H1 (cell line): Measurements from ENCODE around the gene ITGA5. TPM values are rescaled to one million over a fixed set of nuclear protein-coding genes. Genes with fewer than 3 reads are reported as not detected.

Experiments
- CTBP2 ChIP-seq: IDR thresholded peaks from 2 replicates; pipeline ENCODE4 v1.7.0; 2011; ENCODE audit warnings: borderline replicate concordance, mild to moderate bottlenecking, moderate library complexity, mixed read lengths, low read length; ENCODE audit not compliant: insufficient read depth, insufficient read length
- TBP ChIP-seq: IDR thresholded peaks from 2 replicates; pipeline ENCODE4 v1.6.1; 2011; ENCODE audit warnings: low read depth, low read length, improper control_type of control experiment
- polyA plus RNA-seq, 7 experiments: library from polyadenylated mRNA; depleted of rRNA in 3 of 7; stranded (reverse) in 5 of 7; unstranded in 2 of 7; fragments of >200 nt in 5 of 7; fragments of 200-250 nt in 2 of 7; gene quantifications; 1 replicate in 5 of 7; 2 replicates in 1 of 7; 4 replicates in 1 of 7; pipeline versions ENCODE4 v1.2.1 to v1.2.3, GENCODE V29; 2011 to 2013; ENCODE audit warnings: missing spikeins in 2 of 7, mixed read lengths in 2 of 7
- total RNA-seq: library from RNA; stranded (reverse); fragmentation: NEBNext Ultra II Directional; extraction: Animal tissue kit (Norgen Biotek cat#: 25700); gene quantifications from 2 replicates; pipeline ENCODE4 v1.2.1, GENCODE V29; 2021
- TF ChIP-seq, protein P1 (sequence below): fragments of 300-600 bp; sonication (generic); IDR thresholded peaks from 2 replicates; pipeline ENCODE4 v1.7.1; 2012; ENCODE audit warnings: low read length, moderate library complexity, mild to moderate bottlenecking, inconsistent platforms; ENCODE audit not compliant: insufficient replicate concordance
- TF ChIP-seq, protein P2 (sequence below), 3 experiments: IDR thresholded peaks; 1 replicate in 2 of 3; 2 replicates in 1 of 3; pipeline versions ENCODE4 v1.5.1 to v1.6.1; 2011; ENCODE audit warnings: low read length in 3 of 3, mild to moderate bottlenecking in 3 of 3, inconsistent platforms in 2 of 3, low read depth in 1 of 3, moderate library complexity in 1 of 3; ENCODE audit not compliant: insufficient read depth in 1 of 3; ENCODE audit errors: control extremely low read depth in 1 of 3

ITGA5 gene
- total and polyA plus RNA-seq, 2 of the 8 experiments (the other 6 are each of a cell fraction or from before 2014, with no cell fraction given) = 11.6 to 19.4 TPM

DNA sequence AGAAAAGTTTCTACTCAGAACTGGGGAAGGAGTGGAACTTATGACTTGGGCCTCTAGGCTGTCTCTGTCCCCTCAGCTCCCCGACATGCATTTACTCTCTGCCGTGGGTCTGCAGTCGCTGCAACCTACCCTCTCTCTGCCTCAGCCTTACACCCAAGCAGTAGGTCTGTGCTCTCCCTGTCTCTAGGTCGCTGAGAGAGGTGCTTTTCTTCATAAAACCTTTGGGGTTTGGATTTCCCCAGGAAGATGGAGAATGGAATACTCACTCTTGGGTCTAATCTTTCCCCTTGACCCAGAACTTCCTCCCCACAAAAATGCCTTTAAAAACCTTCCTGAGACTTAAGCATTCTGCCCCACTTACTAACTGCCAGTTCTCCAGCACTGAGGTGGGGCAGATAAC is 67.7 kb downstream of the ITGA5 start (continued):
- TF ChIP-seq CTBP2 = no peak
- TF ChIP-seq, protein P1, sequence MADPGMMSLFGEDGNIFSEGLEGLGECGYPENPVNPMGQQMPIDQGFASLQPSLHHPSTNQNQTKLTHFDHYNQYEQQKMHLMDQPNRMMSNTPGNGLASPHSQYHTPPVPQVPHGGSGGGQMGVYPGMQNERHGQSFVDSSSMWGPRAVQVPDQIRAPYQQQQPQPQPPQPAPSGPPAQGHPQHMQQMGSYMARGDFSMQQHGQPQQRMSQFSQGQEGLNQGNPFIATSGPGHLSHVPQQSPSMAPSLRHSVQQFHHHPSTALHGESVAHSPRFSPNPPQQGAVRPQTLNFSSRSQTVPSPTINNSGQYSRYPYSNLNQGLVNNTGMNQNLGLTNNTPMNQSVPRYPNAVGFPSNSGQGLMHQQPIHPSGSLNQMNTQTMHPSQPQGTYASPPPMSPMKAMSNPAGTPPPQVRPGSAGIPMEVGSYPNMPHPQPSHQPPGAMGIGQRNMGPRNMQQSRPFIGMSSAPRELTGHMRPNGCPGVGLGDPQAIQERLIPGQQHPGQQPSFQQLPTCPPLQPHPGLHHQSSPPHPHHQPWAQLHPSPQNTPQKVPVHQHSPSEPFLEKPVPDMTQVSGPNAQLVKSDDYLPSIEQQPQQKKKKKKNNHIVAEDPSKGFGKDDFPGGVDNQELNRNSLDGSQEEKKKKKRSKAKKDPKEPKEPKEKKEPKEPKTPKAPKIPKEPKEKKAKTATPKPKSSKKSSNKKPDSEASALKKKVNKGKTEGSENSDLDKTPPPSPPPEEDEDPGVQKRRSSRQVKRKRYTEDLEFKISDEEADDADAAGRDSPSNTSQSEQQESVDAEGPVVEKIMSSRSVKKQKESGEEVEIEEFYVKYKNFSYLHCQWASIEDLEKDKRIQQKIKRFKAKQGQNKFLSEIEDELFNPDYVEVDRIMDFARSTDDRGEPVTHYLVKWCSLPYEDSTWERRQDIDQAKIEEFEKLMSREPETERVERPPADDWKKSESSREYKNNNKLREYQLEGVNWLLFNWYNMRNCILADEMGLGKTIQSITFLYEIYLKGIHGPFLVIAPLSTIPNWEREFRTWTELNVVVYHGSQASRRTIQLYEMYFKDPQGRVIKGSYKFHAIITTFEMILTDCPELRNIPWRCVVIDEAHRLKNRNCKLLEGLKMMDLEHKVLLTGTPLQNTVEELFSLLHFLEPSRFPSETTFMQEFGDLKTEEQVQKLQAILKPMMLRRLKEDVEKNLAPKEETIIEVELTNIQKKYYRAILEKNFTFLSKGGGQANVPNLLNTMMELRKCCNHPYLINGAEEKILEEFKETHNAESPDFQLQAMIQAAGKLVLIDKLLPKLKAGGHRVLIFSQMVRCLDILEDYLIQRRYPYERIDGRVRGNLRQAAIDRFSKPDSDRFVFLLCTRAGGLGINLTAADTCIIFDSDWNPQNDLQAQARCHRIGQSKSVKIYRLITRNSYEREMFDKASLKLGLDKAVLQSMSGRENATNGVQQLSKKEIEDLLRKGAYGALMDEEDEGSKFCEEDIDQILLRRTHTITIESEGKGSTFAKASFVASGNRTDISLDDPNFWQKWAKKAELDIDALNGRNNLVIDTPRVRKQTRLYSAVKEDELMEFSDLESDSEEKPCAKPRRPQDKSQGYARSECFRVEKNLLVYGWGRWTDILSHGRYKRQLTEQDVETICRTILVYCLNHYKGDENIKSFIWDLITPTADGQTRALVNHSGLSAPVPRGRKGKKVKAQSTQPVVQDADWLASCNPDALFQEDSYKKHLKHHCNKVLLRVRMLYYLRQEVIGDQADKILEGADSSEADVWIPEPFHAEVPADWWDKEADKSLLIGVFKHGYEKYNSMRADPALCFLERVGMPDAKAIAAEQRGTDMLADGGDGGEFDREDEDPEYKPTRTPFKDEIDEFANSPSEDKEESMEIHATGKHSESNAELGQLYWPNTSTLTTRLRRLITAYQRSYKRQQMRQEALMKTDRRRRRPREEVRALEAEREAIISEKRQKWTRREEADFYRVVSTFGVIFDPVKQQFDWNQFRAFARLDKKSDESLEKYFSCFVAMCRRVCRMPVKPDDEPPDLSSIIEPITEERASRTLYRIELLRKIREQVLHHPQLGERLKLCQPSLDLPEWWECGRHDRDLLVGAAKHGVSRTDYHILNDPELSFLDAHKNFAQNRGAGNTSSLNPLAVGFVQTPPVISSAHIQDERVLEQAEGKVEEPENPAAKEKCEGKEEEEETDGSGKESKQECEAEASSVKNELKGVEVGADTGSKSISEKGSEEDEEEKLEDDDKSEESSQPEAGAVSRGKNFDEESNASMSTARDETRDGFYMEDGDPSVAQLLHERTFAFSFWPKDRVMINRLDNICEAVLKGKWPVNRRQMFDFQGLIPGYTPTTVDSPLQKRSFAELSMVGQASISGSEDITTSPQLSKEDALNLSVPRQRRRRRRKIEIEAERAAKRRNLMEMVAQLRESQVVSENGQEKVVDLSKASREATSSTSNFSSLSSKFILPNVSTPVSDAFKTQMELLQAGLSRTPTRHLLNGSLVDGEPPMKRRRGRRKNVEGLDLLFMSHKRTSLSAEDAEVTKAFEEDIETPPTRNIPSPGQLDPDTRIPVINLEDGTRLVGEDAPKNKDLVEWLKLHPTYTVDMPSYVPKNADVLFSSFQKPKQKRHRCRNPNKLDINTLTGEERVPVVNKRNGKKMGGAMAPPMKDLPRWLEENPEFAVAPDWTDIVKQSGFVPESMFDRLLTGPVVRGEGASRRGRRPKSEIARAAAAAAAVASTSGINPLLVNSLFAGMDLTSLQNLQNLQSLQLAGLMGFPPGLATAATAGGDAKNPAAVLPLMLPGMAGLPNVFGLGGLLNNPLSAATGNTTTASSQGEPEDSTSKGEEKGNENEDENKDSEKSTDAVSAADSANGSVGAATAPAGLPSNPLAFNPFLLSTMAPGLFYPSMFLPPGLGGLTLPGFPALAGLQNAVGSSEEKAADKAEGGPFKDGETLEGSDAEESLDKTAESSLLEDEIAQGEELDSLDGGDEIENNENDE = no peak
- no peak for TF ChIP-seq TBP
- TF ChIP-seq, protein P2, sequence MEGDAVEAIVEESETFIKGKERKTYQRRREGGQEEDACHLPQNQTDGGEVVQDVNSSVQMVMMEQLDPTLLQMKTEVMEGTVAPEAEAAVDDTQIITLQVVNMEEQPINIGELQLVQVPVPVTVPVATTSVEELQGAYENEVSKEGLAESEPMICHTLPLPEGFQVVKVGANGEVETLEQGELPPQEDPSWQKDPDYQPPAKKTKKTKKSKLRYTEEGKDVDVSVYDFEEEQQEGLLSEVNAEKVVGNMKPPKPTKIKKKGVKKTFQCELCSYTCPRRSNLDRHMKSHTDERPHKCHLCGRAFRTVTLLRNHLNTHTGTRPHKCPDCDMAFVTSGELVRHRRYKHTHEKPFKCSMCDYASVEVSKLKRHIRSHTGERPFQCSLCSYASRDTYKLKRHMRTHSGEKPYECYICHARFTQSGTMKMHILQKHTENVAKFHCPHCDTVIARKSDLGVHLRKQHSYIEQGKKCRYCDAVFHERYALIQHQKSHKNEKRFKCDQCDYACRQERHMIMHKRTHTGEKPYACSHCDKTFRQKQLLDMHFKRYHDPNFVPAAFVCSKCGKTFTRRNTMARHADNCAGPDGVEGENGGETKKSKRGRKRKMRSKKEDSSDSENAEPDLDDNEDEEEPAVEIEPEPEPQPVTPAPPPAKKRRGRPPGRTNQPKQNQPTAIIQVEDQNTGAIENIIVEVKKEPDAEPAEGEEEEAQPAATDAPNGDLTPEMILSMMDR (IDR thresholded peaks at IDR 0.05; ENCODE audit: control extremely low read depth in 1 of 3, insufficient read depth in 1 of 3, low read depth in 1 of 3, low read length in 3 of 3) = no peak
